ENCODE data around the gene MEGF11.
"Not testable (repeated sequence)": the region's sequence is repeated elsewhere in the genome, so short reads cannot be mapped to it uniquely, and the experiment has no call there.

Gene MEGF11

DNA sequence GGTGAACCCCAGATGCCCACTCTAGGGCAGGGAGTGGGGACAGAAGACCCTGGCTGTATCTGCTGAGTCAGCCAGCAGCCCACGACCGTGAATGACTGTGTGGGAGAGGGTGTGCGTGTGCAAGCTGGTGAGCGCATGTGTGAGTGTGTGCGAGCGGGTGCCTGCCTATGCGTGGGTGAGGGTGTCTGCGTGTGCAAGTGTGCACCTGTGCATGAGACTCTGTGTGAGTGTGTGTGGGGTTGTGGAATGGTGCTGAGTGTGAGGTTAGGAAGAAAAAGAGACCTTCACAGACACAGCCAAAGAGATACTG lies 235.1 kb downstream of the MEGF11 start:
- no peak overlapping the region for H3K27ac Mint-ChIP-seq
- no peaks in the 10 kb centered on the region for H3K4me1 Mint-ChIP-seq
- H3K4me3 Mint-ChIP-seq = no peak overlapping the region
- H3K27me3 Mint-ChIP-seq = peaks cover 25% of the 10 kb centered on the region
- DNase-seq (no peak), ATAC-seq (no peak)
- no peaks in the 10 kb centered on the region for H3K9me3 Mint-ChIP-seq

DNA sequence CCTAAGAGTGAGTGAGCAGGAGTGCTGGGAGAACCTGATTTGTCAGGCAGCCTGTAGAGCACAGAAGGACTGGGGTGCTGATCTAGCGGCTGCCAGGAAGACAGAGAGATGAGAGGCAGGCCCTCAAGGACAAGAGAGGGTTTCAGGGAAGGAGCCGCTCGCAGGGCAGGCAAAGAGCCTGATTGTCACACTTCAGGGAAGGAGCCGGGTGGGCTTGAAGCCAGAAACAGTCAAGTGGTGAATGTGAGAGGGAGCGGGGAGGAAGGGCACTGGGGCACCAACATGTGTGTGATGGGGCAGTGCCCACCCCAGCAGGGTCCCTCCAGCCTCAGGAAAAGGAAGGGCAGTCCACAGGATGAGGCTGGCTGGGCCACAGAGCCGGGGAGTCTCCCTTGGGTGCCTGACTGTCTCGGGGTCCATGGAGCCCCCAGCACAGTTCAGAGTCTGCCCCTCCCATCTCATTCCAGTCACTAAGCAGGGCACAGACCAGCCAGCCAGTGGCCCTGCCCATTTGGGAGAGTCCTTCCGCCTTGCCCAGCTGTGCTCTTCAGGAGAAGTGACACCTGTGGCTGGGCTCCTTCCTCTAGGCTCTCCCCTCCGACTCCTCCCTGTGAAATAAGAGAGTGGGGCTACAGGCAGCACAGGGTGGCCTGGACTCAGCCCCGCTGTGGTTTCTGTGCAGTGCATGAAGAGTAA lies 235.6 kb downstream of the MEGF11 start:
- H3K4me3 Mint-ChIP-seq = no peak overlapping the region
- H3K4me1 Mint-ChIP-seq = no peaks in the 10 kb centered on the region
- DNase-seq = no peak
- ATAC-seq = no peak
- peaks cover 25% of the 10 kb centered on the region for H3K27me3 Mint-ChIP-seq
- no peak overlapping the region for H3K27ac Mint-ChIP-seq
- H3K9me3 Mint-ChIP-seq = no peaks in the 10 kb centered on the region

DNA sequence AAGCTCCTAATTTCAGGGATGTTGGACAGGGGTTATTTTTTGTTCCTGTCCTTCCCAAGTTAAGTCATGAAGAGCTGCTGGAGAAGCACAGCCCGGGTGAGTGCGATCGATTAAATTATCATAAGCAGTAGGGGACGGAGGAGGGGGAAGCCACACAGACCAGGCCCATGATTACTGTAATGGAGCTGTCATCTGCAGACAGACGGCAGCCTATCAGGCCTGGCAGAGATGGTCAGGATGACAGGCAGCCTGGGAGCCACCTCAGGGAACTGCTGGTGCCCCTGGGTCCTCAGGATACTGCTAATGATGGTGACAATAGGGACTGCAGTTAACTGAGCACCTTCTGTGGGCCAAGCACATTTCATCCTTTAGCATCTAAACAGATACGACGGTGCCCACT lies 236.6 kb downstream of the MEGF11 start:
- no peaks in the 10 kb centered on the region for H3K4me1 Mint-ChIP-seq
- H3K27me3 Mint-ChIP-seq = peaks cover 25% of the 10 kb centered on the region
- DNase-seq (no peak), ATAC-seq (no peak)
- H3K27ac Mint-ChIP-seq = no peak overlapping the region
- no peak overlapping the region for H3K4me3 Mint-ChIP-seq
- no peaks in the 10 kb centered on the region for H3K9me3 Mint-ChIP-seq

DNA sequence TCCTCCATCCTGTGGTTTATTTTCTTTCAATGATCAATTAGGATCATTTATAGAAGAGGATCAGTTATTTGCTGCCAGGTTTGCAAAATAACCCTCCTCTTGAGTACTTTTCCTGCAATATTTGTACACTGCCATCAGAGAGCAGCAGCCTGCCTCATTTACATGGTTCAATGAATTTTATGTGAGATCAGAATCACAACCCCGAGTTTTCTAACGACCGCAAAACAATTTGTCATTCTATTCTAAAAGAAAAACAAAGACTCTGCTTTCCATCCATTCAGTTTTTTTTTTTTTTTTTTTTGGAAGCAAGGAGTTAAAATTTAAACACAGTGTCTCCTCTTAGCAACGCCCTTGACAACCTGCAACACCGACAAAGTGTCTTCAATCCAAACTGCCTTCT lies 237.4 kb downstream of the MEGF11 start:
- H3K27ac Mint-ChIP-seq = no peak overlapping the region

DNA sequence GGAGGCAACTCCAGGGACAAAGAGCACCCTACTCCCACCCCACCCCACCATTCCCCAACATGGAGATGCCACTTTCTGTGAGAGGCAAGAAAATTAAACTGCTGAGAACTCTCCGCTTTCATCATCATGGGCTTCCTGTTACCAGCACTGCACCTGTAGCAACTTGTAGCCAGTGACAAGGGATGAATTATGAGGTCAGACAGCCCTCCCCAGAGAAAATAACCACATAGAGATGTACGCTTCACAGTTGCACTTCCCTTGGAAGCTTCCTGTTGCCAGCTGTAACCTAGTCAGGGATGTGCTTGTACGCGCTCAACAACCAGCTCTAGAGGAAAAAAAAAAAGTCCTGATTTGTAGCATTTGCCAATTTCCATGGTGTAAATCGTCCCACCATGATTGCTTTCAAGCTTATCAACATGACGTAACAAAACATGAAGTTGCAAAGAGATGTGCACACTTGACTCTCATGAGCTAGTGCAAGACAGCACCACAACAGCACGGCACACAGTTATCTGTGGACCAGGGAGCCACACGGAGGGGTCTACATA lies 238.8 kb downstream of the MEGF11 start:
- Mint-ChIP-seq H3K27me3 (peaks cover 31% of the 10 kb centered on the region), H3K9me3 (no peaks in the 10 kb centered on the region), H3K4me1 (no peaks in the 10 kb centered on the region), H3K4me3 (no peak overlapping the region), H3K27ac (no peak overlapping the region)
- DNase-seq = no peak
- no peak for ATAC-seq

More for the DNA sequence above, 237.4 kb downstream of the MEGF11 start:
- H3K4me1 Mint-ChIP-seq = no peaks in the 10 kb centered on the region
- H3K9me3 Mint-ChIP-seq = no peaks in the 10 kb centered on the region
- H3K27me3 Mint-ChIP-seq = peaks cover 27% of the 10 kb centered on the region
- ATAC-seq = no peak
- no peak for DNase-seq
- no peak overlapping the region for H3K4me3 Mint-ChIP-seq

DNA sequence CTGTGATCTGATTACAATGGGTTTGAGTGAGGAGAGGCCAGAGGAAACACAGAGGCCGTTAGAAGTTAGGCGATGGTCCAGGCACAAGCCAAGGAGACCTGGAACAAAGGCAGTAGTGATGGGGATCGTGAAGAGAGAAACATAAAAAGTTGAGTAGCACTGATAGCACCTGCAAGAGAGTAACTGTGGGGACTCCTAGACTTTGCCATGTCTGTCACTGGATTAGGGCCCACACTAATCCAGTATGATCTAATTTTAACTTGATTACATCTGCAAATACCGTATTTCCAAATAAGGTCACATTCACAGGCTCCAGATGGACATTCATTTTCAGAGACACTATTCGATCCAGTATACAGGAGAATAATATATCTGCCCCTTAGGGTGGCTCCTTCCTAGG lies 239.5 kb downstream of the MEGF11 start:
- no peak for ATAC-seq
- no peaks in the 10 kb centered on the region for H3K4me1 Mint-ChIP-seq
- no peak overlapping the region for H3K27ac Mint-ChIP-seq
- H3K27me3 Mint-ChIP-seq = peaks cover 27% of the 10 kb centered on the region
- no peaks in the 10 kb centered on the region for H3K9me3 Mint-ChIP-seq
- no peak overlapping the region for H3K4me3 Mint-ChIP-seq
- no peak for DNase-seq

DNA sequence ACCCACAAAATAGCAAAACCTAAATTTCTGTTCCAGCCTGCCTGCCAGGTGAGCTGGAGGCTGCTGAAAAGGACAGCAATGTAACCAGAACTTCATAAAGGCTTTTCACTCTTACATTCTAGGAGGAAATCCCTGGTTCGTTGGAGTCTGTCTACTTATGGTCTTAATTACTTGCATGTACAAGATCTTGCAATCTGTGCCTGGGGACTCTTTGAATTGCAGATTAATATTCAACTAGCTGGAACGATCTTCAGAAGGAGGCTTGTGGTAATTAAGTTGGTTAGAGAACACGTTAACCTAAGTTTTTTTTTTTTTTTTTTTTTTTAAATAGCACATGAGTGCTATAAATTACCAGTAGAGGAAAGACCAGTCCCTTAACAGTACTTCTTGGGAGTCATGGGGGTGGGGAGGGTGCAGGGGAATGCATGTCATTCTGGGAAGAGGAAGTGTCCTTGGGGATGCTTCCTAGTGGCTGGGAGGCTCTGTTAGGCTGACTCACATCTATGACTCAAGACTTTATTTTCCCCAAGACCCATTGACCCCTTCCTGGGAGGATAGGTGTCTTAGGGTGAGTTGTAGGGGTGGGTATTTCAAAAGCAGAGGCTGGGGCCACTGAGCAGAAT lies 244.5 kb downstream of the MEGF11 start:
- H3K27ac Mint-ChIP-seq = no peak overlapping the region
- H3K9me3 Mint-ChIP-seq = no peaks in the 10 kb centered on the region
- H3K4me1 Mint-ChIP-seq = no peaks in the 10 kb centered on the region
- H3K27me3 Mint-ChIP-seq = peaks cover 32% of the 10 kb centered on the region
- no peak for DNase-seq
- H3K4me3 Mint-ChIP-seq = no peak overlapping the region
- ATAC-seq = no peak

DNA sequence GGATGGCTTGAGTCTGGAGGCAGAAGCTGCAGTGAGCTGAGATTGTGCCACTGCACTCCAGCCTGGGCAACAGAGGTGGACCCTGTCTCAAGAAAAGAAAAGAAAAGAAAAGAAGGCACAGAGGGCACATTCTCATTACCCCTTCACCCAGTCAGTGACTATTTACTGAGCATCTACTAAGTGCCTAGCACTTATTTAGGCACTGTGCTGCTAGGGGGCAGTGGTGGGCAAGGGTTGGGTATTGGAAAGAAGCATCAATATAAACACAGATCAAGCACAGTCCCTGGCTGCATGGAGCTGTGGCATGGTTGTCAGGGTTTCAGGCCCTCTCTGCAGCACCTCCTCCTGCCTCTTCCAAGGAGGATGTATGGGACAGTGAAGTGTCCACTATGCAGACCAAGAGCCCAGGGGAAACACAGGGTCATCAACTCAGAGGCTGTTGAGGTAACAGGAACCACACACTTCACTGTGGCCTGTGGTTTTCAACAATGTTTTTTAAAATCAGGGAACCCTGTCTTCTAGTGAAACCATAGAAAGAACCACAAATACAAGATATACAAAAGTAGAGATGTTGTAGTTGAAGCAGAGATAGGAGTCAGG lies 245.8 kb downstream of the MEGF11 start:
- H3K27me3 Mint-ChIP-seq = peaks cover 41% of the 10 kb centered on the region
- peak overlapping the region in 1 of 2 donors; percentile 42 for H3K27ac Mint-ChIP-seq
- H3K4me3 Mint-ChIP-seq = no peak overlapping the region
- DNase-seq (no peak), ATAC-seq (no peak)
- no peaks in the 10 kb centered on the region for H3K4me1 Mint-ChIP-seq
- H3K9me3 Mint-ChIP-seq = no peaks in the 10 kb centered on the region

DNA sequence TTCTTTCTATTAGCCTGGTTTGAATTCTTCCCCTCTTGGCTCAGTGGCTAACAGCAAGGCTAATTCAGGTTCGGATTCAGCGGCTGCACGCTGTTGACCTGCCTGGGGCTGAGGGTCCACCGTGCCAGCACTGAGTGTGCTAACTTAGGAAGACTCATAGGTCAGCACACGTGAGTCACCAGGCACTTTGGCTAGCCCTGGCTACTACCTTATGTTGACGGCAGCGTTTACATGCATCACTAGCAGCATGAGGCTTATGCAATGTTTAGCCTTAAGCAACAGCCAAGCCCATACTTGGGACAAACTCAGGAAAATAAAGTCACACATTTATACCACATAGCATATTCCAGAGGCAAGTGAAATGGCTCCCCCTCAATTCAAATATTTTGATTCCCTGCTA lies 246.6 kb downstream of the MEGF11 start:
- ATAC-seq = no peak

DNA sequence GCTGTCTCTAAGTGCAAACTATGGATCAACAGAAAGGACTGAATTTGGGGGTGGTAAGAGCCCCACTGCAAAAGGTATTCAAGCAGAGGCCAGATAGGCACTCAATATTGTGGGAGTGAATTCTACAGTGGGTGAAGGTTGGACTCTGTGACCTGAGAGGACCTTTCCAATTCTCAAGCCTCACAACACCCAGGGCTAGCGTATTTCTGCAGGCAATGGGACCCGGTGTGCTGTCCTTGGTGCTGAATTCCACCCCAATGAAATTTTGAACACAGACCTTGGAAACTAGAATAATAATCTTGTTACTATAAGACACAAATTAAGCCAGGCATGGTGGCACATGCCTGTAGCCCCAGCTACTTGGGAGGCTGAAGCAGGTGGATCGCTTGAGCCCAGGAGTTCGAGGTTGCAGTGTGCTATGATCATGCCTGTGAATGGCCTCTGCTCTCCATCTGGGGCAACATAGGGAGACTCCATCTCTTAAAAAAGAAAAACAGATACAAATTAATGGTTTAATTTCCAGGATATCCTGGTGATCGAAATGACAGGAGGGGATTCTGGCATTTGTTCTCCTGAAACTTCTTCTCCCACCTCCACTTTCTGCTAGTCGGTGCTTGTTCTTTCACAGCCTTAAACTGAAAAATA lies 248.8 kb downstream of the MEGF11 start:
- no peak for ATAC-seq
- H3K4me3 Mint-ChIP-seq = no peak overlapping the region
- DNase-seq = no peak
- H3K27me3 Mint-ChIP-seq = peaks cover 43% of the 10 kb centered on the region
- H3K27ac Mint-ChIP-seq = no peak overlapping the region
- H3K9me3 Mint-ChIP-seq = no peaks in the 10 kb centered on the region
- peaks cover 14% of the 10 kb centered on the region for H3K4me1 Mint-ChIP-seq

More for the DNA sequence above, 246.6 kb downstream of the MEGF11 start:
- Mint-ChIP-seq H3K4me1 (peaks cover 2% of the 10 kb centered on the region), H3K9me3 (no peaks in the 10 kb centered on the region), H3K27ac (no peak overlapping the region), H3K4me3 (no peak overlapping the region), H3K27me3 (peaks cover 41% of the 10 kb centered on the region)
- DNase-seq = no peak

DNA sequence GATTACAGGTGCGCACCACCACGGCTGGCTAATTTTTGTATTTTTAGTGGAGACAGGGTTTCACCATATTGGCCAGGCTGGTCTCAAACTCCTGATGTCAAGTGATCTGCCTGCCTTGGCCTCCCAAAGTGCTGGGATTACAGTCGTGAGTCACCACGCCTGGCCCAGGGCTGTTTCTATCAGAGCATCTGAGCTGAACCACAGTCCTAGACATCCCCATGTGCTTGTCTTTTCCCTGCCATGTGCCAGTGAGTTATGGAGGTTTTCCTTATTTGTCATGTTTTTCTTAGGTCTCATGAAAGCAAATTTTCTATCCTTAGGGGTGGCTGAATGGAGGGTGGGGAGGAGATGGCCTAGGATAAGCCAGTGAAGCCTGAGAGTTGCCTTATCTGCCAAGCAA lies 250.4 kb downstream of the MEGF11 start:
- Mint-ChIP-seq H3K27me3 (peaks cover 43% of the 10 kb centered on the region), H3K4me1 (peaks cover 14% of the 10 kb centered on the region)
- ATAC-seq, H3K4me3 Mint-ChIP-seq, H3K27ac Mint-ChIP-seq, H3K9me3 Mint-ChIP-seq, DNase-seq: not testable (repeated sequence)

DNA sequence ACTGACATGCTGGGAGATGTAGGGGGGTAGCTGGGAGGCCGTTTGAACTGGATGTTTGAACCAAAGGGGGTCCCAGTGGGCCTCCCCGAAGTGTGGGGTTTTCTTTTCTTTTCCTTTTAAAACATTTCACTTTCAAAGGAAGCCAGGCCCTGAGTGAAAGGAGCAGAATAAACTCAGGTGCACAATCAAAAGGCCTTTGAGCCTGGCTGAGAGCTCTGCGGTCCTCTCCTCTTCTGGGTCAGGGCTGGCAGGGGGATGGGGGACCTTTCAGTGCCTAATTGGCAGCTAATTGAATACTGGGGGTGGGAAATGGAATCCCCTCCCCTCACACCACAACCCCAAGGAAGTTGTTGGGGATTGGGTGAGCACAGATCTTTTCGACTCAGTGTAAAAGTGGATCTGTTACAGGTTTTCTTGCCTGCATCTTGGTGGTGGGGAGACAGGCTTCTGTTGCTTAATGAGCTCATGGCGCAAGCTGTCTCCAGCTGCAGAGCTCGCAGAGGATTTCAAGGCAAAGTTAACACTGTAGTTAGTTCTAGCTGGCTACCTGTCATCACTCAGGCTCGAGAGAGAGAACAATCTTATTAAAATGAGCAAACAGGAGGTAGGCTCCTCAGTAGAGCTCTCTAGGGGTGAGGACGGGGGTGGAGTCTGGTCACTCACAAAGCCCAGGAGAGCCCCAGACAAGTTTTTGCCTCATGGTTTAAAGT lies 251.7 kb downstream of the MEGF11 start:
- Mint-ChIP-seq H3K27me3 (peaks cover 42% of the 10 kb centered on the region), H3K27ac (peak overlapping the region in 1 of 2 donors; percentile 10)
- no peak for ATAC-seq

DNA sequence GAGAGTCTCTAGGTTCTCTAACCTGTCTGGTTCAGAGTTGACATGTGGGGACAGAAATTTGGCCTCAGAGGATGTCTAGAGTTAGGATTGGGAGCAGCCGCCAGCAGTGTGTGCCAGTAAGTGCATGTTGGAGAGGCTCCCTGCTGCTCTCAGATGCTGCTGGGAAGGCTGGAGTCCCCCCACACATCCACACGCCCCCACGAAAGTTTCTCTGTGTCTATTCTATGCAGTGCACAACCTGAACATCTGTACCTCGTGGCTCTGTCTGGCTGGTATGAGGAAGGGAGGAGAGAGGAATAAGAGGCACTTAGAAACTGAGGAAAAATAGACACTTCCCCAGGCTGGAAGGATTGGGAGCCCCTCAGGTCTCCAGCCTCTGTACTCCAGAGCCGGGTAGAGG lies 252.5 kb downstream of the MEGF11 start:
- Mint-ChIP-seq H3K4me3 (no peak overlapping the region), H3K27ac (no peak overlapping the region), H3K27me3 (peaks cover 34% of the 10 kb centered on the region), H3K9me3 (no peaks in the 10 kb centered on the region), H3K4me1 (peaks cover 14% of the 10 kb centered on the region)
- no peak for ATAC-seq
- DNase-seq = no peak

More for the DNA sequence above, 251.7 kb downstream of the MEGF11 start:
- Mint-ChIP-seq H3K4me1 (peaks cover 14% of the 10 kb centered on the region), H3K9me3 (no peaks in the 10 kb centered on the region), H3K4me3 (peak overlapping the region in 1 of 2 donors; percentile 3)
- no peak for DNase-seq

DNA sequence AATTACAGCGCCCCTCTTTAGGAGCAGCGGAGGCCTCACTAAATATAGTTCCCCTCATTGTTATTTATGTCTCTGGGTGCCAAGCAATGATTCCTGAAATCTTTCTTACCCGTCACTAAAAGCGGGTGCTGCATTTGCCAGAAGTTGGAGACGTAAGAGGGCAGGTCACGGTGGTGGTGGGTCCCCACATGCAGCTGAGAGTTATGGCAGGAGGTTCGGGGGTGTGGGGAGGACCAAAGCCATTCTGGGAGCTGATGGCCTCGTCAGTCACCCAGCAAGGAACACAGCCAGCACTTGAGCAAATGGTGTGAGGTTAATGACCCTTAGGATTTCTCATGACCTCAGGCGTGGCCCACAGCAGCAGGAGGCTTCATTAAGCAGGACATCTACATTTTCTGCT lies 255.1 kb downstream of the MEGF11 start:
- H3K27ac Mint-ChIP-seq = no peak overlapping the region
- no peaks in the 10 kb centered on the region for H3K9me3 Mint-ChIP-seq
- peaks cover 14% of the 10 kb centered on the region for H3K4me1 Mint-ChIP-seq
- H3K4me3 Mint-ChIP-seq = no peak overlapping the region
- ATAC-seq = no peak
- H3K27me3 Mint-ChIP-seq = peaks cover 35% of the 10 kb centered on the region
- no peak for DNase-seq

DNA sequence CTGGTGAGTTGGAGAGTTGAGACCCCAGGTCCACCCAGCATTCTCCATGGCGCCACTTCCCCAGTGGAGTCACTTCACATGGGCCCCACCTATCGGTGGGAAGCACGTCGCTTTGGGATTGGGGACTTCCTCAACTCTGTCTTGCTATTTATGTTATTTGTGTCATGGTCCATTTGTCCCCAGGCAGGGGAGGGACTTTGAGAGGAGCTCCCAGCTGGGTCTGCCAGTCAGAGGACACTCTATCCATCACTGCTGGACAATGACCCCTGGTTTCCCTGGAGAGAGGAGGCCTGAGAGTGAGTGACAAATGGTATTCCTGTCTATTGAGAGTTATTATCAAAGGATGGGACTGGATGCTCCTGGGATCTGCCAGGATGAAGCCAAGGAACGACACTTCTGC lies 256.6 kb downstream of the MEGF11 start:
- H3K4me3 Mint-ChIP-seq = no peak overlapping the region
- peaks cover 48% of the 10 kb centered on the region for H3K27me3 Mint-ChIP-seq
- H3K9me3 Mint-ChIP-seq = no peaks in the 10 kb centered on the region
- peaks cover 11% of the 10 kb centered on the region for H3K4me1 Mint-ChIP-seq
- H3K27ac Mint-ChIP-seq = no peak overlapping the region
- ATAC-seq (no peak), DNase-seq (no peak)

Data from stimulated activated naive CD8-positive, alpha-beta T cell treated with anti-CD3 and anti-CD28 coated beads, Interleukin-15, amount 100 ng/mL, for 72 hours (primary cell).